Choroid plexus epithelial cell (primary cell): ENCODE data around the gene PJVK.
"Not testable (repeated sequence)": the region's sequence is repeated elsewhere in the genome, so short reads cannot be mapped to it uniquely, and the experiment has no call there.

Source experiments
- DNase-seq: peaks from one replicate; pipeline ENCODE4 v3.0.0-alpha.2; 2010; ENCODE audit warnings: low read depth
- H3K4me3 ChIP-seq: 2 replicates; pipeline ENCODE4 v1.5.1; 2011; ENCODE audit warnings: low read depth, mild to moderate bottlenecking, control low read depth, low read length, moderate library complexity
- CTCF ChIP-seq: conservative IDR thresholded peaks from 2 replicates; pipeline ENCODE4 v1.5.1; 2011; ENCODE audit warnings: low read depth, mild to moderate bottlenecking, control low read depth, inconsistent platforms, low read length, moderate library complexity

The PJVK gene

GRCh38 chr2:178455947-178456346 is 4.8 kb downstream of the PJVK start:
- no peak overlapping the region for H3K4me3 ChIP-seq
- no peak for DNase-seq
- TF ChIP-seq CTCF: no peak

- DNase-seq: no peak
- no peak for TF ChIP-seq CTCF
- H3K4me3 ChIP-seq: no peak overlapping the region
Observed at GRCh38 chr2:178457390-178457886, 6.3 kb downstream of the PJVK start.

GRCh38 chr2:178469219-178469849 is 18.2 kb downstream of the PJVK start:
- no peak for DNase-seq
- H3K4me3 ChIP-seq: no peak overlapping the region
- TF ChIP-seq CTCF: no peak

- DNase-seq, H3K4me3 ChIP-seq: not testable (repeated sequence)
Observed at GRCh38 chr2:178471313-178471712, 20.1 kb downstream of the PJVK start.

GRCh38 chr2:178473373-178473772 is 22.2 kb downstream of the PJVK start:
- no peak overlapping the region for H3K4me3 ChIP-seq
- no peak for TF ChIP-seq CTCF
- DNase-seq: no peak

GRCh38 chr2:178473931-178474330 is 22.8 kb downstream of the PJVK start:
- DNase-seq: no peak
- no peak overlapping the region for H3K4me3 ChIP-seq
- TF ChIP-seq CTCF: no peak

GRCh38 chr2:178474560-178474959 is 23.4 kb downstream of the PJVK start:
- no peak for TF ChIP-seq CTCF
- DNase-seq: no peak
- H3K4me3 ChIP-seq: no peak overlapping the region
